NB4 (cell line): ENCODE data around the gene GALNT17.

Experiments
- CTCF ChIP-seq: IDR thresholded peaks from one replicate; pipeline ENCODE4 v1.5.1; 2012; ENCODE audit warnings: low read depth, low read length
- MYC ChIP-seq: IDR thresholded peaks from 2 replicates; pipeline ENCODE4 v1.6.1; 2011; ENCODE audit warnings: low read depth, low read length
- POLR2A ChIP-seq: IDR thresholded peaks from 2 replicates; pipeline ENCODE4 v1.6.1; 2011; ENCODE audit warnings: mild to moderate bottlenecking; ENCODE audit not compliant: insufficient read length; ENCODE audit errors: extremely low read depth

GRCh38 chr7:71220210-71220695 is 88.3 kb downstream of the GALNT17 start:
- TF ChIP-seq CTCF = no peak
- no peak for TF ChIP-seq MYC
- TF ChIP-seq POLR2A = no peak
